Stimulated activated CD4-positive, alpha-beta T cell treated with anti-CD3 and anti-CD28 coated beads, Interleukin-1b, Interleukin-23, amount 100 ng/mL, for 48 hours (primary cell): ENCODE measurements around the gene ENOPH1.
"Not testable (repeated sequence)": the region's sequence is repeated elsewhere in the genome, so short reads cannot be mapped to it uniquely, and the experiment has no call there.

Experiments used
- DNase-seq: peaks from one replicate; pipeline ENCODE4 v3.0.0-alpha.2; 2020

The ENOPH1 gene

GRCh38 chr4:82428969-82429727 lies 1.2 kb upstream of the ENOPH1 start:
- peak; percentile 93 for DNase-seq

- no peak for DNase-seq
These were observed 630 bp upstream of the ENOPH1 start for GRCh38 chr4:82429728-82430192.

- peak; percentile 41 for DNase-seq
These were observed 765 bp downstream of the ENOPH1 start for GRCh38 chr4:82430964-82431745.

GRCh38 chr4:82431831-82432230 lies 1.4 kb downstream of the ENOPH1 start:
- no peak for DNase-seq

GRCh38 chr4:82432596-82432995 lies 2.2 kb downstream of the ENOPH1 start:
- no peak for DNase-seq

- DNase-seq, result no peak
These were observed 3.4 kb downstream of the ENOPH1 start for GRCh38 chr4:82433791-82434190.

GRCh38 chr4:82434949-82435348 lies 4.6 kb downstream of the ENOPH1 start:
- no peak for DNase-seq

GRCh38 chr4:82436130-82436529 lies 5.7 kb downstream of the ENOPH1 start:
- no peak for DNase-seq

- no peak for DNase-seq
These were observed 6.4 kb downstream of the ENOPH1 start for GRCh38 chr4:82436780-82437179.

- DNase-seq, result no peak
These were observed 7.1 kb downstream of the ENOPH1 start for GRCh38 chr4:82437285-82438005.

- DNase-seq, result no peak
These were observed 8.7 kb downstream of the ENOPH1 start for GRCh38 chr4:82439088-82439487.

- DNase-seq, result no peak
These were observed 17.5 kb downstream of the ENOPH1 start for GRCh38 chr4:82447886-82448285.

GRCh38 chr4:82450966-82451755 lies 20.8 kb downstream of the ENOPH1 start:
- no peak for DNase-seq

GRCh38 chr4:82452026-82452425 lies 21.6 kb downstream of the ENOPH1 start:
- DNase-seq, result no peak

- DNase-seq, result no peak
These were observed 26.9 kb downstream of the ENOPH1 start for GRCh38 chr4:82457266-82457665.

- DNase-seq, result no peak
These were observed 28.3 kb downstream of the ENOPH1 start for GRCh38 chr4:82458729-82459128.

GRCh38 chr4:82461710-82462109 lies 31.3 kb downstream of the ENOPH1 start:
- no peak for DNase-seq

GRCh38 chr4:82462415-82462831 lies 32.0 kb downstream of the ENOPH1 start:
- DNase-seq, result peak; percentile 85

GRCh38 chr4:82463221-82463620 lies 32.8 kb downstream of the ENOPH1 start:
- DNase-seq, result no peak

GRCh38 chr4:82467471-82467870 lies 37.1 kb downstream of the ENOPH1 start:
- no peak for DNase-seq

GRCh38 chr4:82469791-82470345 lies 39.5 kb downstream of the ENOPH1 start:
- no peak for DNase-seq

GRCh38 chr4:82473080-82473479 lies 42.7 kb downstream of the ENOPH1 start:
- DNase-seq, result not testable (repeated sequence)
